ENCODE results near the gene CACNB2. TPM values are rescaled to one million over a fixed set of nuclear protein-coding genes. Genes with fewer than 3 reads are reported as not detected.

Gene CACNB2
- total and polyA plus RNA-seq, 10 of the 15 experiments (the other 5 are each of a cell fraction or from before 2014, with no cell fraction given): 0.62 to 8.1 (median 1.2) TPM

- Histone ChIP-seq H3K27ac (ENCODE audit: control insufficient read depth, insufficient read depth) (no peak overlapping the region), H3K9ac (ENCODE audit: control insufficient read depth, insufficient read depth, low read length) (no peak overlapping the region), H4K20me1 (ENCODE audit: control insufficient read depth, insufficient read depth) (no peaks in the 10 kb centered on the region), H2AFZ (ENCODE audit: control insufficient read depth, low read depth, low read length) (no peak overlapping the region), H3K36me3 (ENCODE audit: control insufficient read depth in 2 of 2, insufficient read depth in 2 of 2, low read length in 1 of 2) (no peaks in the 10 kb centered on the region), H3K4me2 (ENCODE audit: control insufficient read depth, insufficient read depth) (no peak overlapping the region), H3K79me2 (ENCODE audit: control insufficient read depth, insufficient read depth, low read length) (no peaks in the 10 kb centered on the region), H3K4me1 (ENCODE audit: control insufficient read depth, insufficient read depth, low read length) (peaks cover 3% of the 10 kb centered on the region; the same call in 1 of the 2 replicates), H3K9me3 (replicated peaks; ENCODE audit: control insufficient read depth, insufficient read depth, low read length) (no peaks in the 10 kb centered on the region), H3K4me3 (no peak overlapping the region), H3K27me3 (replicated peaks in 1 of 2; ENCODE audit: control insufficient read depth in 2 of 2, insufficient read depth in 2 of 2, low read length in 1 of 2) (no peaks in the 10 kb centered on the region)
- ATAC-seq: peak; percentile 37
- ChIA-PET RAD21 (ENCODE audit: unreplicated experiment) (no interaction called here), SMC1A (ENCODE audit: uncharacterized antibody, unreplicated experiment) (interaction anchor here (1.1 kb wide), 1 partner anchor 87 kb away, joined by 3 read pairs; no protein-coding TSS in a partner anchor), POLR2A (no interaction called here), CTCF (interaction anchor here (0.5 kb wide), 1 partner anchor 1723 kb away, joined by 4 read pairs; no protein-coding TSS in a partner anchor)
- FAIRE-seq: no peak
- BruUV-seq (replicated peaks): no TSS peak
- no peak for TF ChIP-seq NKRF (conservative IDR thresholded peaks at IDR 0.05)
- TF ChIP-seq BHLHE40 (IDR thresholded peaks at IDR 0.05; ENCODE audit: borderline replicate concordance in 1 of 2, low read depth in 2 of 2, low read length in 1 of 2): peak in 1 of 2 experiments; percentile 79; a peak in 2 of 4 replicates
- peak; percentile 59; the same call in 1 of the 2 replicates for TF ChIP-seq ZNF687 (IDR thresholded peaks at IDR 0.05)
- TF ChIP-seq ATF7 (IDR thresholded peaks at IDR 0.05; ENCODE audit: low read depth): 0 out of 2 replicates have a peak, but pooled peaks have one; percentile 35
- intact Hi-C loops (cut with micrococcal nuclease; ENCODE audit: unreplicated experiment) (no loop called here), in situ Hi-C loops (cut with MboI) (no loop called here)
- 40% methylated on average over 11 of the region's 11 CpGs for WGBS (ENCODE audit: insufficient coverage, insufficient replicate concordance, low lambda C conversion rate, missing lambda C conversion rate)
- DNase-seq (ENCODE audit: low read depth, low spot score): no peak
Measured at GRCh38 chr10:18505456-18506118, 365.4 kb downstream of the CACNB2 start.

Measured in GM12878 (cell line).